Astrocyte of the cerebellum (primary cell): ENCODE measurements around the gene FBXO2.

Experiments
- DNase-seq: peaks from one replicate; pipeline ENCODE4 v3.0.0-alpha.2; 2011; ENCODE audit warnings: low read depth
- H3K4me3 ChIP-seq: 2 replicates; pipeline ENCODE4 v1.5.1; 2011; ENCODE audit warnings: mild to moderate bottlenecking, low read depth, low read length, moderate library complexity
- in situ Hi-C: cut with HindIII; loops from 2 replicates; pipeline ENCODE4 v1.10.0; 2017; ENCODE audit warnings: low sequenced_read_pairs
- TF ChIP-seq, protein P1 (sequence below): IDR thresholded peaks from 2 replicates; pipeline ENCODE4 v1.5.1; 2012; ENCODE audit warnings: low read length, low read depth, moderate library complexity, mild to moderate bottlenecking; ENCODE audit errors: missing control alignments

FBXO2 gene

DNA sequence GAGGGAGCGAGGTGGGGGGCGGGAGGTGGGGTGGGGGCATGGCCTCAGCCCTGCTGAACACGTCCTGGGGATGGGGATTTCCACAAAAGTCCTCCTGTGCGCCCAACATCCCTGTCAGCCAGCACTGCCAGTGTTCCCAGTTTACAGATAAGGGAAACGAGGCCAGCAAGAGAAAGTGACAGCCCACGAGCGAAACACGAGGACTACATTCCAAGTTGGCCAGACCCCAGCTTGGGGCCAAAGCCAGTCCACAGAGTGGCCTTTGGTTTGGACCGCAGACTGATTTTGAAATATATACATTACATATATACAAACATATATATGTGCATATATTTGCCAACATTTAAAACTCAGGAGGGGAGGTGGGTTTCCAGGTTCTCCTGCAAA, 5.0 kb downstream of the FBXO2 start:
- no peak overlapping the region for H3K4me3 ChIP-seq
- no peak for DNase-seq
- TF ChIP-seq, protein P1, sequence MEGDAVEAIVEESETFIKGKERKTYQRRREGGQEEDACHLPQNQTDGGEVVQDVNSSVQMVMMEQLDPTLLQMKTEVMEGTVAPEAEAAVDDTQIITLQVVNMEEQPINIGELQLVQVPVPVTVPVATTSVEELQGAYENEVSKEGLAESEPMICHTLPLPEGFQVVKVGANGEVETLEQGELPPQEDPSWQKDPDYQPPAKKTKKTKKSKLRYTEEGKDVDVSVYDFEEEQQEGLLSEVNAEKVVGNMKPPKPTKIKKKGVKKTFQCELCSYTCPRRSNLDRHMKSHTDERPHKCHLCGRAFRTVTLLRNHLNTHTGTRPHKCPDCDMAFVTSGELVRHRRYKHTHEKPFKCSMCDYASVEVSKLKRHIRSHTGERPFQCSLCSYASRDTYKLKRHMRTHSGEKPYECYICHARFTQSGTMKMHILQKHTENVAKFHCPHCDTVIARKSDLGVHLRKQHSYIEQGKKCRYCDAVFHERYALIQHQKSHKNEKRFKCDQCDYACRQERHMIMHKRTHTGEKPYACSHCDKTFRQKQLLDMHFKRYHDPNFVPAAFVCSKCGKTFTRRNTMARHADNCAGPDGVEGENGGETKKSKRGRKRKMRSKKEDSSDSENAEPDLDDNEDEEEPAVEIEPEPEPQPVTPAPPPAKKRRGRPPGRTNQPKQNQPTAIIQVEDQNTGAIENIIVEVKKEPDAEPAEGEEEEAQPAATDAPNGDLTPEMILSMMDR = no peak
- in situ Hi-C loops = no loop called here

GRCh38 chr1:11648732-11649158, 5.5 kb downstream of the FBXO2 start:
- in situ Hi-C loops = no loop called here
- DNase-seq = no peak
- TF ChIP-seq, protein P1 = no peak
- H3K4me3 ChIP-seq = no peak overlapping the region

DNA sequence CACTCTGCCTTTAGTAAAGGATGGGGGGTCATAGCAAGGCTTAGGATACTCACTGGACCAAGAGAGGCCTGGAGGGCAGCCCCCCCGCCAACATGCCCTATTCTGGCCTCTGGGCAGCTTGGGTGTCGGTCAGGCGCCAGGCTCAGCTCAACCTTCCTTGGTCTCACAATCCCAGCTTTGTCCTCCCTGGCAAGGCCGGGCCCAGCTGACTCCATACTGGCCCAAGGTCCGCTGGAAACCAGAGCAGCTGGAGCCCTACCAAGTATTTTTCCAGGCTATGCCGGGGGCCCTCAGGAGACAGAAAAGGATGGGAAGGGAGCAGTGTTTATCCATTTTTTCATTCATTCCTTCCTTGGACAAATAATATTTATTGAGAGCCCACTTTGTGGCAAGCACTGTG, 6.2 kb downstream of the FBXO2 start:
- H3K4me3 ChIP-seq = no peak overlapping the region
- in situ Hi-C loops = no loop called here
- no peak for DNase-seq
- TF ChIP-seq, protein P1 = no peak

GRCh38 chr1:11647333-11647732, 6.9 kb downstream of the FBXO2 start:
- no peak for DNase-seq
- TF ChIP-seq, protein P1 = no peak
- no peak overlapping the region for H3K4me3 ChIP-seq
- in situ Hi-C loops = no loop called here

DNA sequence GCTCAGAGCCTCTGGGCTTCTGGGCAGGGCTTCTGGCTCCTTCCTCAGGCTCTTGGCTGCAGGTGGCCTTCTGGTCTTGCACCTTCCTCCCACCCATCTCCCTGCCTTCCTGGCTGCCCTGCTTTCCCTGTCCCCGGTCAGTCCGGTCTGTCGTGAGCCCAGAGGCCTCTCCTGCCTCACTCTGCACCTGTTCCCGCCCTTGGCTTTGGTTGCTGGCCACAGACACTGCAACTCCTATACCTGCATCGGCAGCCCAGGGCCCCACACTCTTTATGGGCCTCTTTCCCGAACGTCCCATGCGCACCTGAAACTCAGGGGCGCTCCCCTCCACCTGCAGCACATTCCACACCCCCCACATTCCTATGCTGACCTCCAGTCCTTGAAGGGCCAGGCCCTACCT, 7.9 kb downstream of the FBXO2 start:
- H3K4me3 ChIP-seq = no peak overlapping the region
- in situ Hi-C loops = no loop called here
- TF ChIP-seq, protein P1 = no peak
- no peak for DNase-seq

DNA sequence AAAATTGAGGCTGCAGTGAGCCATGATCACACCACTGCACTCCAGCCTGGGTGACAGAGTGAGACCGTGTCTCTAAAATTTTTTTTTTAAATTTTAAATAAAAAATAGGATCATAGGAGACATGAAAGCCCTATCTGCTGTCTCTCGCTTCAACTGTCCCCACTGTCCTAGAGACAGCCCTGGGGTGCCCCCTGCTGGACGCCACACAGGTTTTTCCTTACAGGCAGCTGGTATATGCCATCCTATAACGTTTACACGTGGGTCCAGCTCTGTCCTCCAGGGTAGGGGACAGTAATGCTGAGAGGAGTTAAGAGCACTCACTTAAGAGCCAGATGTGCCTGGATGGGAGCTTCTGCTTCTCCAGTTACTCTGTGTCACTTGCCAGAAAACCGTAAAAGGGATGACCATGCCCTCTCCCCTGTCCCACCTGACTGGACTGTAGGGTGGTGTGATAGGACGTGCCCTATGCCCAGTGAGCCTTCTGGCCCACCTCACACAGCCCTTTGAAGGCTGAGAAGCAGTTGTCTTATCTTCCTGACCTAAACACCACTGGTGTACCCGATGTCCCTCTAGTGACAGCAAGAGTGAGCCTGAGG, 8.5 kb downstream of the FBXO2 start:
- in situ Hi-C loops = no loop called here
- H3K4me3 ChIP-seq = no peak overlapping the region
- DNase-seq = peak; percentile 44
- TF ChIP-seq, protein P1 = peak; percentile 82

DNA sequence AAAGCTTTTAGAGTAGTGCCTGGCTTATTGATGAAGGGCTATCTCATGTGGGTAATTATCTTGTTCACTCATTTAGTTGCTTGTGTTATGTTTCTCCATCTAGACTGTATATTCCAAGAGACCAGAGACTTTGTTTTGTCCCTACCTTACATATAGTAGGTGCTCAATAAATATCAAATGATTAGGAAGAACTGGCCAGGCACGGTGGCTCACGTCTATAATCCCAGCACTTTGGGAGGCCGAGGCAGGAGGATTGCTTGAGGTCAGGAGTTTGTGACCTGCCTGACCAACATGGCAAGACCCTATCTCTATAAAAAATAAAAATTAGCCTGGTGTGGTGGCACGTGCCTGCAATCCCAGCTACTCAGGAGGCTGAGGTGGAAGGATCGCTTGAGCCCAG, 9.0 kb downstream of the FBXO2 start:
- in situ Hi-C loops = no loop called here
- no peak for DNase-seq
- H3K4me3 ChIP-seq = no peak overlapping the region
- TF ChIP-seq, protein P1 = no peak
